Activated CD8-positive, alpha-beta T cell treated with anti-CD3 and anti-CD28 coated beads for 36 hours (primary cell): ENCODE measurements around the gene CDC37L1. TPM values are rescaled to one million over a fixed set of nuclear protein-coding genes. Genes with fewer than 3 reads are reported as not detected.

Source experiments
- ATAC-seq: fragments of 200-7000 bp; cut with Tn5 transposase; one replicate; pipeline ENCODE4 v1.10.0; 2021; ENCODE audit warnings: mild to moderate bottlenecking, moderate library complexity
- CTCF ChIA-PET: fragments of 350-600 bp; sonication (Branson Sonifier 250); formaldehyde crosslinking; loops from one replicate; lab custom pipeline; 2021; ENCODE audit warnings: antibody characterized with exemption; lab: Charles Lee
- POLR2A ChIA-PET: fragments of 350-600 bp; sonication (Branson Sonifier 250); formaldehyde crosslinking; loops from one replicate; lab custom pipeline; 2021; ENCODE audit warnings: antibody characterized with exemption; lab: Charles Lee
- DNase-seq: peaks from one replicate; pipeline ENCODE4 v3.0.0-alpha.2; 2020
- H3K27ac Mint-ChIP-seq: one replicate; pipeline ENCODE4 v1.8.0; 2021; ENCODE audit warnings: mild to moderate bottlenecking, mixed read lengths
- H3K27me3 Mint-ChIP-seq: one replicate; pipeline ENCODE4 v1.8.0; 2021; ENCODE audit warnings: mixed read lengths
- H3K36me3 Mint-ChIP-seq: one replicate; pipeline ENCODE4 v1.8.0; 2021; ENCODE audit warnings: low read depth, mixed read lengths
- H3K4me1 Mint-ChIP-seq: one replicate; pipeline ENCODE4 v1.8.0; 2021; ENCODE audit warnings: low read depth, mixed read lengths
- H3K4me3 Mint-ChIP-seq: one replicate; pipeline ENCODE4 v1.8.0; 2021; ENCODE audit warnings: mild to moderate bottlenecking, moderate library complexity, mixed read lengths
- H3K9me3 Mint-ChIP-seq: one replicate; pipeline ENCODE4 v1.8.0; 2021; ENCODE audit warnings: mixed read lengths
- CTCF ChIP-seq: fragments of 200-600 bp; IDR thresholded peaks from one replicate; pipeline ENCODE4 v1.8.0; 2022; ENCODE audit warnings: antibody characterized with exemption, mild to moderate bottlenecking
- intact Hi-C: fragments of 100-400 bp; cut with micrococcal nuclease; formaldehyde crosslinking; loops from one replicate; pipeline ENCODE4 v1.10.0; 2022
- total RNA-seq, 2 experiments: library from RNA; stranded (reverse); gene quantifications; one replicate each; pipeline ENCODE4 v1.2.3, GENCODE V29; 2021

Gene CDC37L1
- total RNA-seq, 2 experiments from 2014 or later: 10.0 to 10.2 TPM

GRCh38 chr9:4680750-4681149 lies 1.4 kb downstream of the CDC37L1 start:
- H3K9me3 Mint-ChIP-seq: no peaks in the 10 kb centered on the region
- H3K27me3 Mint-ChIP-seq: no peaks in the 10 kb centered on the region
- ChIA-PET CTCF (interaction anchor here (0.9 to 1.5 kb wide), 2 partner anchors 10 to 76 kb away, joined by 3 to 5 read pairs; no protein-coding TSS in a partner anchor), POLR2A (interaction anchor here (1.0 to 1.5 kb wide), 2 partner anchors 30 to 60 kb away, joined by 4 to 10 read pairs; partner anchors contain the start of gene AK3)
- no peak for ATAC-seq
- no peak for DNase-seq
- H3K27ac Mint-ChIP-seq: no peak overlapping the region
- TF ChIP-seq CTCF: no peak
- peaks cover 14% of the 10 kb centered on the region for H3K36me3 Mint-ChIP-seq
- peaks cover 21% of the 10 kb centered on the region for H3K4me1 Mint-ChIP-seq
- no peak overlapping the region for H3K4me3 Mint-ChIP-seq
- intact Hi-C loops: no loop called here

- DNase-seq: no peak
- intact Hi-C loops: no loop called here
- CTCF ChIA-PET: interaction anchor here (1.1 to 1.6 kb wide), 4 partner anchors 14 to 74 kb away, joined by 3 to 6 read pairs (median 4); partner anchors contain the start of gene AK3
These were observed 5.5 kb downstream of the CDC37L1 start for GRCh38 chr9:4684820-4685219.

GRCh38 chr9:4686112-4686511 lies 6.7 kb downstream of the CDC37L1 start:
- Mint-ChIP-seq H3K36me3 (peaks cover 20% of the 10 kb centered on the region), H3K4me3 (no peak overlapping the region), H3K27ac (peak overlapping the region; percentile 25), H3K4me1 (peaks cover 52% of the 10 kb centered on the region), H3K9me3 (no peaks in the 10 kb centered on the region), H3K27me3 (no peaks in the 10 kb centered on the region)
- no peak for TF ChIP-seq CTCF
- no peak for ATAC-seq
- intact Hi-C loops: no loop called here
- no peak for DNase-seq
- ChIA-PET POLR2A (interaction anchor here (4.0 kb wide), 1 partner anchor 54 kb away, joined by 9 read pairs; the partner anchor contains the start of gene AK3), CTCF (interaction anchor here (1.4 kb wide), 1 partner anchor 12 kb away, joined by 3 read pairs; no protein-coding TSS in a partner anchor)

More at GRCh38 chr9:4684820-4685219, 5.5 kb downstream of the CDC37L1 start:
- POLR2A ChIA-PET: interaction anchor here (4.0 kb wide), 1 partner anchor 56 kb away, joined by 9 read pairs; the partner anchor contains the start of gene AK3
- TF ChIP-seq CTCF: no peak
- H3K4me1 Mint-ChIP-seq: peaks cover 39% of the 10 kb centered on the region
- peaks cover 20% of the 10 kb centered on the region for H3K36me3 Mint-ChIP-seq
- H3K9me3 Mint-ChIP-seq: no peaks in the 10 kb centered on the region
- no peaks in the 10 kb centered on the region for H3K27me3 Mint-ChIP-seq
- no peak for ATAC-seq
- H3K4me3 Mint-ChIP-seq: no peak overlapping the region
- H3K27ac Mint-ChIP-seq: no peak overlapping the region

GRCh38 chr9:4686584-4686983 lies 7.2 kb downstream of the CDC37L1 start:
- H3K9me3 Mint-ChIP-seq: no peaks in the 10 kb centered on the region
- ATAC-seq (no peak), DNase-seq (no peak)
- ChIA-PET POLR2A (interaction anchor here (4.0 kb wide), 1 partner anchor 54 kb away, joined by 9 read pairs; the partner anchor contains the start of gene AK3), CTCF (no interaction called here)
- intact Hi-C loops: no loop called here
- H3K27ac Mint-ChIP-seq: no peak overlapping the region
- H3K4me3 Mint-ChIP-seq: no peak overlapping the region
- no peaks in the 10 kb centered on the region for H3K27me3 Mint-ChIP-seq
- peaks cover 56% of the 10 kb centered on the region for H3K4me1 Mint-ChIP-seq
- TF ChIP-seq CTCF: no peak
- H3K36me3 Mint-ChIP-seq: peaks cover 24% of the 10 kb centered on the region

- peaks cover 60% of the 10 kb centered on the region for H3K4me1 Mint-ChIP-seq
- intact Hi-C loops: no loop called here
- CTCF ChIA-PET: interaction anchor here (0.6 to 2.1 kb wide), 2 partner anchors 26 to 368 kb away, joined by 4 to 7 read pairs; no protein-coding TSS in a partner anchor
These were observed 9.7 kb downstream of the CDC37L1 start for GRCh38 chr9:4689021-4689420.

More at GRCh38 chr9:4689021-4689420, 9.7 kb downstream of the CDC37L1 start:
- no peaks in the 10 kb centered on the region for H3K9me3 Mint-ChIP-seq
- peaks cover 27% of the 10 kb centered on the region for H3K36me3 Mint-ChIP-seq
- TF ChIP-seq CTCF: no peak
- no peaks in the 10 kb centered on the region for H3K27me3 Mint-ChIP-seq
- ATAC-seq (no peak), DNase-seq (no peak)
- POLR2A ChIA-PET: no interaction called here
- H3K27ac Mint-ChIP-seq: peak overlapping the region; percentile 45
- no peak overlapping the region for H3K4me3 Mint-ChIP-seq
